Left ventricle myocardium superior (tissue), 1 donor: Measurements from ENCODE around the gene TAF5L. TPM values are rescaled to one million over a fixed set of nuclear protein-coding genes. Genes with fewer than 3 reads are reported as not detected.

Source experiments
- ATAC-seq: fragments of 200-7000 bp; cut with Tn5 transposase; one replicate; pipeline ENCODE4 v1.9.1; 2020; ENCODE audit warnings: mild to moderate bottlenecking, moderate library complexity
- DNase-seq: peaks from one replicate; pipeline ENCODE4 v3.0.0-alpha.2; 2020
- intact Hi-C: fragments of 100-400 bp; cut with micrococcal nuclease; formaldehyde crosslinking; loops from one replicate; pipeline ENCODE4 v1.11.0; 2022
- total RNA-seq: library from RNA; stranded (reverse); fragmentation: NEBNext Ultra II Directional; extraction: Animal tissue kit (Norgen Biotek cat#: 25700); gene quantifications from one replicate; pipeline ENCODE4 v1.2.1, GENCODE V29; 2021
- donor health status: DM: no; HTN: yes; CAD: no; lungs with severe emphysema.

Gene TAF5L
- total RNA-seq, 1 donor from 2014 or later = 10.0 TPM

DNA sequence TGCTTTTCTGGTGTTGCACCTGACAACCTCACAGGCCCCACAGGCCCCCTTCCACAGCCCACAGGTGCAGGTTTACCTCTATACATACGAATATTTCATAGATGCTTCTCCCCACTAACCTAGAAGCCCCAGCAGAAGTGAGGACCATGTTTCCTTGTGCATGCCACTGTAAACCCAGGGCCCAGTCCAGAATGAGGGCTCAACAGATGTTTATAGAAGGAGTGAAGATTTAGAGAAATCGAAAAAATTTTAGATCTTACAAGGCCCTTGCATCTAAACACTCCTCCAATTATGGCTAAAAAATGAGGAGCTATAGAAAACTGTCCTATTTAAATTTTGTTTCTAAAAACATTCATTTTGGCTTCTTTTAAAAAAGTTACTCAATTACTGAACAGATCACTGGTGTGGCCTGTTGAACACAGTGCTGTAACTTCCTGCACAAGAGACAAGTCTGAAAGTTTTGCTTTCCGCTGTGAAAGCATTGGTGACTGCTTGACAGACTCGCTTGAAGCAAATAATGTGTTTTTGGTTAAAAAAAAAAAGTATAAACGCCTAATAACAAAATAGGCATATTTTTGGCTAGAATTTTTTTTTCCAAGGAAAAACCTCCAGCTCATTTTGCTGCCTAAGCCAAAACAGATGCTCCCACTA is 68.6 kb downstream of the TAF5L start:
- no peak for ATAC-seq
- DNase-seq = no peak
- intact Hi-C loops = loop anchor here (10.0 kb wide), 1 partner anchor 67 kb away; the partner anchor contains the start of genes TAF5L and URB2

DNA sequence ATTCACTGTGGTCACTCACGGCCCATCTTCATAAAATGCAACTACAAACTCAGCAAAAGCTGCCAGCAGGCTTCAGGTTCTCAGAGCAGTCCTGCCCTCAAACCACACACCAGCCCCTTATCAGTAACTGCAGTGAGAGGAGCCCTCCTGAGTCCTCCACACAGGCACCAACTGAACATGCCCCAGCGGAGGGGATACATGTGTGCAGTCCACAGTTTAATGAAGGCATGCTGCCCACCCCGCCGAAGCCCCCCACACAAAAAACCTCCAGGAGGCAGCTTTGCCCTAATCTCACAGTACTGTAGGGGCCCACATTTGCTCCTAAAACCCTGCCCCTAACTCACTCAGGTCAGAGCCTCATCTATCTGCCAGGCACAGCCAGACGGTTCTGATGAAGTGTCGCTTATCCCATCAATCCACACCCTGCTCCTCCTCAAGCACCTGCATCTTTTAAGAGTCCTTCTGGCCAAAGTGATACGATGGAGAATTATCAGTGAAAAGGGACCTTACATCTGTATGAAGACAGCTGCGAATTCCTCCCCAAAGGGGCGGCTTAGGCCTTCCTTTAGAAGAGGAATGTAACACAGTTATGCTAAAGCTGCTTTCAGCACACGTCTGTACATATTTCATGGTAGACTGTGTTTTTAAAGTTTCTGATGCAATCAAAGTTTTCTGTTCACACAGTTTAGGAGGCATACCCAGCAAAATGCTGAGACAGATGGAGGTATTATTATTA is 70.9 kb downstream of the TAF5L start:
- ATAC-seq (no peak), DNase-seq (no peak)
- intact Hi-C loops = loop anchor here (10.0 kb wide), 1 partner anchor 70 kb away; the partner anchor contains the start of genes TAF5L and URB2

DNA sequence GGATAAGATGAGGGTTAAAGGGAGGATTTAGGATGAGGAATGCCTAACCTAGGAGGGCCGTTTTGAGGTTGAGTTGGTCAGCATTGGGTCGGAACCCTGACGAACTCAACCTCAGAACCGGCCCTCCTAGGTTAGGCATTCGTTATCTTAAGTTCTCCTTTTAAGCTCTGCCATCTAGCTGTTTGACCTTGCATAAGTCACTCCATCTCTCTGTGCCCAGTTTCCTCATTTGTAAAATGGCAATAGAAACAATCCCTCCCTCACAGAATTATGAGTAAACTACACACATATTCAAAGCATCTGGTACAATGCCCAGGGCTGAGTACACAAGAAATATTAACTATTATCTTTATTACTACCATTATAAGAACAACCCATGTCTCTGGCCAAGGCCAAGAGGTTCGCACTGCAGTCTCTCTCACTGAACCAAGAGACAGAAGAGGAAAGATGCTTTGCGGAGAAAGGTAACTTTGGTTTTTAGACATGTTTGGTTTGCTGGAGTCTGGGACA is 72.2 kb downstream of the TAF5L start:
- ATAC-seq = no peak
- intact Hi-C loops = loop anchor here (10.0 kb wide), 1 partner anchor 71 kb away; the partner anchor contains the start of genes TAF5L and URB2
- no peak for DNase-seq

DNA sequence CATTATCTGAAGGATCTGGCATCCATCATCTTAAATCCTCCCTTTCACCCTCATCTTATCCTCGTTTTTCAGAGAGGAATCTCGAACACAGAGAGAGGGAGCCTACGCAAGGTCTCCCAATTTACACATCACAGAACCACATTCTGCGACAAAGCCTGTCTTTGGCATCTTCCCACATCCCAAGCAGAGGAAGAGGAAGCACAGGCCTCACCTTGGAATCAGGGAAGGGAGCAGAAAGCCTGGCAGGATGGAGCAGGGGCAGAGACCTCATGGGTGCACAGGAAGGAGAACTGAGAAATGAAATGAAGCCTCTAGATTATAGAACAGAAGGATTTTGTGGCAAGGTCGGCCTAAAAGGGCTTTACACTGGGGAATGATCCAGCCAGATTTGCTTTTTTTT is 73.2 kb downstream of the TAF5L start:
- ATAC-seq (no peak), DNase-seq (no peak)
- intact Hi-C loops = loop anchor here (10.0 kb wide), 1 partner anchor 72 kb away; the partner anchor contains the start of genes TAF5L and URB2

GRCh38 chr1:229550812-229551567 is 74.9 kb downstream of the TAF5L start:
- ATAC-seq (no peak), DNase-seq (no peak)
- intact Hi-C loops = loop anchor here (10.0 kb wide), 1 partner anchor 74 kb away; the partner anchor contains the start of genes TAF5L and URB2

- DNase-seq (no peak), ATAC-seq (no peak)
- intact Hi-C loops = no loop called here
Measured at GRCh38 chr1:229547542-229547941, 78.4 kb downstream of the TAF5L start.

GRCh38 chr1:229544587-229544986 is 81.3 kb downstream of the TAF5L start:
- DNase-seq = no peak
- ATAC-seq = no peak
- intact Hi-C loops = no loop called here

Other genes with a start within 250 kb of the TAF5L start
- gene ACTA1, start 192.0 kb downstream of the TAF5L start, total RNA-seq = 2,149 TPM
- gene NUP133, start 117.8 kb downstream of the TAF5L start, total RNA-seq = 30.6 TPM
- 11.0 TPM for gene ABCB10, start 67.4 kb downstream of the TAF5L start, total RNA-seq
- 2.9 TPM for gene URB2, start 125 bp upstream of the TAF5L start, total RNA-seq